ENCODE data around the gene HNRNPM.
"Not testable (repeated sequence)": the region's sequence is repeated elsewhere in the genome, so short reads cannot be mapped to it uniquely, and the experiment has no call there.

The HNRNPM gene, protein sequence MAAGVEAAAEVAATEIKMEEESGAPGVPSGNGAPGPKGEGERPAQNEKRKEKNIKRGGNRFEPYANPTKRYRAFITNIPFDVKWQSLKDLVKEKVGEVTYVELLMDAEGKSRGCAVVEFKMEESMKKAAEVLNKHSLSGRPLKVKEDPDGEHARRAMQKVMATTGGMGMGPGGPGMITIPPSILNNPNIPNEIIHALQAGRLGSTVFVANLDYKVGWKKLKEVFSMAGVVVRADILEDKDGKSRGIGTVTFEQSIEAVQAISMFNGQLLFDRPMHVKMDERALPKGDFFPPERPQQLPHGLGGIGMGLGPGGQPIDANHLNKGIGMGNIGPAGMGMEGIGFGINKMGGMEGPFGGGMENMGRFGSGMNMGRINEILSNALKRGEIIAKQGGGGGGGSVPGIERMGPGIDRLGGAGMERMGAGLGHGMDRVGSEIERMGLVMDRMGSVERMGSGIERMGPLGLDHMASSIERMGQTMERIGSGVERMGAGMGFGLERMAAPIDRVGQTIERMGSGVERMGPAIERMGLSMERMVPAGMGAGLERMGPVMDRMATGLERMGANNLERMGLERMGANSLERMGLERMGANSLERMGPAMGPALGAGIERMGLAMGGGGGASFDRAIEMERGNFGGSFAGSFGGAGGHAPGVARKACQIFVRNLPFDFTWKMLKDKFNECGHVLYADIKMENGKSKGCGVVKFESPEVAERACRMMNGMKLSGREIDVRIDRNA

DNA sequence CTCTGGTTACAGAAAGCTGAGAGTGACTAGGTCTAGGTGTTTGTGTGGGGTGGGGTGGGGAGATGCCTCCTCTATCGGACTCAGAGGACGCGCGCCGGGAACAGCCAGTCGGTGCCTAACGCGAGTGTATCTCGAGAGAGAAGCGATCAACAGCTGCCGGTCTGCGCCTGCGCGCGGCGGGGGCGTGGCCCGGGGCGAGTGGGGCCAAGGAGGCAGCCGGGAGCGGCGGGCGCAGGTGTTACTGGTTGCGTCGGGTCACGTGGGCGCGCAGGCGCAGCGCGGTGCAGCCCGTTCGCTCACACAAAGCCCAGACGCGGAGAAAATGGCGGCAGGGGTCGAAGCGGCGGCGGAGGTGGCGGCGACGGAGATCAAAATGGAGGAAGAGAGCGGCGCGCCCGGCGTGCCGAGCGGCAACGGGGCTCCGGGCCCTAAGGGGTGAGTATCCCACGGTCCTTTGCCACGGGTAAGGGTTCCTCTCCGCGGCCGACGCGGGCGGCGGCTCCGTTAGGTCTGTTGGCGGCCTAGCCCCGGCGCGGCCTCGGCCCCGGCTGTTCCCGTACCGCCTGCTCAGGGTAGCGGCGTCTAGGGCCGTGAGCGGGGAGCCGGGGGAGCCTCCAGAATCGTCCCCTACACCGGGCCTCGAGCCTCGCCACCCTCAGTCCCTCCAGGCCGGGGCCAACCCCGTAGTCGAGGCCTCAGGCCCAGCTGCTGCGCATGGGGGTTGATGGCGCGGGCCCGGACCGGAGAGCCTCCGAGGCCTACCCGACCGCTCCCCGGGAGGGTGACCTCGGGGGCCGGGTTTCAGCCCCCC lies at the start of gene HNRNPM:
Gene HNRNPM (plus strand): TSS at position 299 of the 811 bp plus-strand sequence. CDS start 24 bp downstream, at position 323.
- peak; percentile 100 for DNase-seq

DNA sequence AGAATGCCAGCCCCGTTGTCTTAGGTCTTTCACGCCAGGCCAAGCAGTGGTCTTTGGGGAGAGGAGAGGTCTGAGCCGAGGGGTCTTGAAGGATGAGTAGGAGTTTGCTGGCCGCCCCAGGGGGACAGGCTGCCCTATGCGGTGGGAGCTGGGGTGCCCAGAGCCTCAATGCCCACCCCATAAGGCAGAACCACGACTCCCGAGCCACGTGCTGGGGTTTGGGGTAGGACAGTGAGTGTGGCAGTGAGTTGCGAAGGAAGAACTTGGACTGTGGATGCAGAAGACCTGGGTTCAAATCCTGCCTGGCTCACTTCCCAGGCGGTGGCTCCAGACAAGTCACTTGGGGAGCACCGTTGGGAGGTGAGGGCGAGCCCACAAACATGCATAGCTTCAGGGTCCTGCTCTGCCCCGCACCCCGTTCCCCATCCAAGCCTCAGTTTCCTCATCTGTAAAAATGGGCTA lies 49.1 kb upstream of the HNRNPM start:
- DNase-seq = no peak

DNA sequence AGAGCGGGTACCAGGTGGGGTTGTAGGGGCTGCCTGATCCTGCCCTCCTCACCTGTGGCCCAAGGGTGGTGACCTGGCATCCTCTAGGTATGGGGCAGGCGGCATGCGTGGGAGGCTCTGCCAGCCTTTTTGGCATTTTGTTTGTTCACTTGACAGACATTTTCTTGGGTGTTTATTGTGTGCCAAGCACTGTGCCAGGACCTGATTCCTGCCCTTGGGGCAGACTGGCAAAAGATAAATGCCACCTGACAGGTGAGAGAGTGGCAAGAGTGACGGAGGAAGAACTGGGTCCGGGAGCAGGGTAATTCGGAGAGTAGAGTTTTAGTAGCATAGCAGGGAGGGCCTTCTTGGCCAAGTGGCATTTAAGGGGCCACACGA lies 48.6 kb upstream of the HNRNPM start:
- no peak for DNase-seq

DNA sequence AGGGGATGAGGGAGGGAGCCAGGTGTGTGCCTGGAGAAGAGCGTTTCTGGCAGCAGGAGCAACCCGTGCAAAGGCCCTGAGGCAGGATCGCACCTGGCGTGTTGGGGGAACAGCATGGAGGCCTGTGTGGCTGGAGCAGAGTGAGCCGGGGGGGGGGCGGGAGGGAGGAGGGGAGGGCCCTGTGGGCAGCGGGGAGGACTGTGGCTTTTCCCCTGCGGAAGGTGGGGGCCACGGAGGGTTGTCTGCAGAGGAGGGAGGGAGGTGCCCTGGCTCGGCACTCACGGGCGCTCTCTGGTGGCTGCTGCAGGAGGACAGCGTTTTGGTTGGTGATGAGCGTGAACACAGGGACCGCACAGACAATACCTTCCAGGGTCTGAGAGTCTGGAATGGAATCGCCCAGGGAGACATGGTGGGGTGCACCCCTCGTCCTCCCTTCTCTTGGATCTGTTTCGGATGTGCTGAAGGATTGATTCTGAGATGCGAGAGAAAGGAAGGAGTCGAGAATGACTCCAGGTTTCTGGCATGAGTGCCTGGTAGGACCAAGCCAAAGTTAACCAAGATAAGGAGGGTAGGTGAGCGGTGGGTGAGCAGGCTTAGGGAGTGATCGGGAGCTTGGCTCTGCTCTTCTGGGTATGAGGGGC lies 48.1 kb upstream of the HNRNPM start:
- DNase-seq = peak; percentile 59

DNA sequence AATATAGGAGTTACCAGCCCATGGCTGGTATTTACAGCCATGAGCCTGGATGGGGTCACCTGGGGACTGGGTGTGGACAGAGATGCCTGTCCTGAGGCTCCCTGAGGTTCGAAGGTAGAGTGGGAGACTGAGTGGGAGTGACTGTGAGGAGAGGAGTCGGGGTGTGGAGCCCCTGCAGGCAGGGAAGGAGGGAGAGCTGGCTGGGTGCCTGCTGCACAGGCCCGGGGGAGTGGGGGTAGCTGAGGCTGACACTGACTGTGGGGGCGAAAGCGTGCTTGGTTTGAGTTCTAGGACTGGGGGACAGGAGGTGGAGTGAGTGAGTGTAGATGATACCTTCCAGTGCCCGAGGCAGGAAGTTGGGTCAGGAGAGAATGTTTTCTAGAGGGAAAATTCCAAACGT lies 47.5 kb upstream of the HNRNPM start:
- DNase-seq = no peak

DNA sequence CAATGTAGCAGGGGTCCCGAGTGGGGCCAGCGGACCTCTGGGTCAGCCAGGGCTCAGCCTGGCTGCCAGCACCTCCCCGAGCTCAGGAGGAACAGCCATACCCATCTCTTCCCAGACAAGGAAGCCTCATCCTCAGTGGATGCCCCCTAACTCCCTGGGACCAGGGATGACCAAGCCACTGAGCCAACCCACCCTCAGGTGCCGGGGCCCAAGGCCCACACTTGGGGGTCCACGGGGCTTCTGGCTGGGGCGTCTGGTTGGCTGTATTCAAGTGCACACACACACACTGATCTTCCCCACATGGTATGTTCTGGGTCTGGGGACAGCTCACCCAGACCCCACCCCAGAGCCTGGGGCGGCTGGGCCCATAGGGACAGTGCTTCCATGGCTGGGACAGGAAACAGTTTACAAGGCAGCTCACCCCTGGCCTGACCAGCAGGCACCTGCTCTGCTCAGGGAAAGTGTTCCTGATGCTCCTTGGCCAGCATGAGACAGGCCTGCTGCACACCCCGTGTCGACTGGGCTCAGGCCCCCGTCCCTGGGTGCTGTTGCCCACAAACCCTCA lies 46.9 kb upstream of the HNRNPM start:
- no peak for DNase-seq

DNA sequence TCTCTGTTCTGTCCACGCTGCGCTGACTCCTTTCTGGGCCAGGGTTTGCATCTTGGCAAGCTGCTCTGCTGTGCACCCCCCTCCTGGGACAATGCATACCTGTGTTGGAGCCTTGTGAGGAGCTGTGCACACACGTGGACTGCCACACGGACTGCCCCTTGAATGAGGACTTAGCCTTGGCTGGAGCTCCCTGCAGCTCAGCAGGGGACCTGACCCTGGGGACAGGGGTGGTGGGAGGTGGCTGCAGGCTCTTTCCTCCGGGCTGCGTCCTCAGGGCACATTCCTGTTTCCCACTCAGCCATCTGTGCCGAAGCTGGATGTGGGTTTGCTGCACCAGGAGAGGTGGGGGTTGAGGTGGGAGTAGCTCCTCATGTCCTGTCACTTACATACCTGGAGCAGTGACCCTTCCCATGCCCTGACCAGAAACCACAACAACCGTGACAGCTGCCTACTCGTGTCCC lies 46.4 kb upstream of the HNRNPM start:
- DNase-seq = no peak

DNA sequence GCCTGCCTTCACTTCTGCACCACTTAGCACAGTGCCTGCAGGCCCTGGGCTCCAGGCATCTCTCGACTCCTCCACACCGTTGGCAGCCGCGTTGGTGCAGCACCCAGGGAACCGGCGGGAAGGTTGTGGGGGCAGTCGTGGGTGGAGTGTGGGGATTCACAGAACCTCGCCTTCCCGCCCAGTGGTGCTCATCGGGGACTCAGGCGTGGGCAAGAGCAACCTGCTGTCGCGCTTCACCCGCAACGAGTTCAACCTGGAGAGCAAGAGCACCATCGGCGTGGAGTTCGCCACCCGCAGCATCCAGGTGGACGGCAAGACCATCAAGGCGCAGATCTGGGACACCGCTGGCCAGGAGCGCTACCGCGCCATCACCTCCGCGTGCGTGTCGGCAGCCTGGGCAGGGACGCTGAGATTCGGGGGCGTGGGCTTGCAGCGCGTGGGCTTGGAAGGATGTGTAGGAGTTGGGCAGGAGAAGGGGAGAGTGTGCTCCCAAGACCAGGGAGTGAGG lies 45.0 kb upstream of the HNRNPM start:
- DNase-seq = no peak

DNA sequence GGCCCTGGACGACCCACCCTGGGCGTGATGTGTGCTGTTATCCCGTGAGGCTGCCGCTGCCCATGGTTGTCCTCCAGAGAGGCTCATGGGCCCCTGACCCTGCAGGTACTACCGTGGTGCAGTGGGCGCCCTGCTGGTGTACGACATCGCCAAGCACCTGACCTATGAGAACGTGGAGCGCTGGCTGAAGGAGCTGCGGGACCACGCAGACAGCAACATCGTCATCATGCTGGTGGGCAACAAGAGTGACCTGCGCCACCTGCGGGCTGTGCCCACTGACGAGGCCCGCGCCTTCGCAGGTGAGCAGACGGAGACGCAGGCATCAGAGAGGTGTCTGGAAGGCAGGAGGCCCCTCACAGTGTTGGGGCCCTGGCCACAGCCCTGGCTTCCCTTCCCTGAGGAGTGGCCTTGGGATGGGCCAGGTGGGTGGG lies 42.8 kb upstream of the HNRNPM start:
- DNase-seq = no peak

DNA sequence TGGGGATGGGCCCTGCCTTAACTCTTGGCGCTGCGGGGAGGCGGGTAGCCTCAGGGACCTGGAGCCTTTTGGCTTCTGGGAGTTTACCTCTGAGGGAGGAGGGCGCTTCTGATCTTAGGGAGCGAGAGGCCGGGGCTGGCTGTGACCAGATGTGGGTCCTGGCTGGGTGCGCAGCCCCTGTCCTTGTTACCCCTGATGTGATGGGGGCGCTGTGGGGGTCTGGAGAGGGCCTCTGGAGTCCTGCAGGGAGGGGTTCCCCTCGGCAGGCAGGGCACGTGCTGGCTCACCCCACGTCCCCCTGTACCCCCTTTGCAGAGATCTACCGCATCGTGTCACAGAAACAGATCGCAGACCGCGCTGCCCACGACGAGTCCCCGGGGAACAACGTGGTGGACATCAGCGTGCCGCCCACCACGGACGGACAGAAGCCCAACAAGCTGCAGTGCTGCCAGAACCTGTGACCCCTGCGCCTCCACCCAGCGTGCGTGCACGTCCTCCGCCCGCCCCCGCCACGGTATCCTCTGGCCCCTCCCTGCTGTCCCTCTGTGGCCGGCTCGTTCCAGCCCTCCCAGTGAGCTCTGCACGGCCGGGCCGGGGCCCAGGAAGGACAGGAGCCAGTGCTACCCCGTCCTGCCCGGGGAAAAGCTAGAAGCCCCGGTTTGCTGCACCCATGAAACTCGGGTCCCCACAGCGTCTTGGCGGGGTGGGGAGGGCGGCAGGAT lies 41.5 kb upstream of the HNRNPM start:
- no peak for DNase-seq

DNA sequence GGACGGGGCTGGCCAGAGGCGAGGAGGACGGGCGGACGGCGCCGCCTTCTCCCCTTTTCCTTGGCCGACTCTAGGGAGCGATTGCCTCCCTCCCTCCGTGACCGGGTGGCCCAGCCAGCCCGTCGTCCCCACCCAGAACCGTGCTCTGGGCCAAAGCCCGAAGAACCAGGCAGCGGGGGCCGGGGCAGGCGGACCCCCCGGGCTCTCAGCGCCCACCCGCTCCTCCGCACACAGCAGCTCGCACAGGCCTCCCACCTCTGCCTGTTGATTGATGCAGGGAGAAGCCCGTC lies 41.0 kb upstream of the HNRNPM start:
- no peak for DNase-seq

DNA sequence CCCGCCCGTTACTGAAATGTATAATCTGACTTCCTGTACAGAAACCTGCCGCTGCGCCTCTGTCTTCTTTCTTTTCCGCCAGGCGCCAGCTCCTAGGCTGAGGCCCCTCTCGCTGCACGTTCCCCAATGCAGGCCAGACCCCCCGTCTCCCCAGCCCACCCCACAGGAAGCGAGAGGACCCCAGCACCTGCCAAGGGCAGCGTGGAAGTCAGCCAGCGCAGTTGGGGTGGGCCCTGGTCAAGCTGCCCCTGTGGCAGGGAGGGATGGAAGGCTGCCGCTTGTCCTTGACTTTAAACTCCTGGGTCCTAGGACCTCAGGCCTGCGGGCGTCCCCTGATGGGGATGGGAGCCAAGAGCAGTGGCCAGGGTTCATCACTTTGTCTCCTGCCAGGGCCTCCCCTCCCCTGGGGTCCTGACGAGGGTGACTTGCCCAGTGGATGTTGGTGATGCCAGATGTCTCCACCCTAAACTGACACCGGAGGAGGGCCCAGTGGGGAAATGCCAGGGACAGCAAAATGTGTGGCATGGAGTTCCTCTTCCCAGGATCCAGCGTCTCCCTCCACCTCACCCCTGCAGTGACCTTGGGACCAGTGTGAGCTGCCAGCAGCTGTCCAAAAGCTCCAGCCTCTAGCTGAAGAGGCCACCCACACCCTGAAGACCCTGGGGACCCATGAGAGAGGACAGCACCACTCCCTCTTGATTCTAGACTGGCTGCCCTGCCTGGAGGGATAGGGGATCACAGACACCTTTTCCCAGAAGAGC lies 40.2 kb upstream of the HNRNPM start:
- no peak for DNase-seq

DNA sequence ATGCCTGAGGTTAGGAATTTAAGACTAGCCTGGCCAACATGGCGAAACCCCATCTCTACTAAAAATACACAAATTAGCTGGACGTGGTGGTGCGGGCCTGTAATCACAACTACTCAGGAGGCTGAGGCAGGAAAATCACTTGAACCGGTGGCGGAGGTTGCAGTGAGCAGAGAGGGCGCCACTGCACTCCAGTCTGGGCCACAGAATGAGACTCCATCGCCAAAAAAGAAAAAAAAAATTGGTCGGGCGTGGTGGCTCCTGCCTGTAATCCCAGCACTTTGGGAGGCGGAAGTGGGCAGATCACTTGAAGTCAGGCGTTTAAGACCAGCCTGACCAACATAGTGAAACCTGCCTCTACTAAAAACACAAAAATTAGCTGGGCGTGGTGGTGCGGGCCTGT lies 34.1 kb upstream of the HNRNPM start:
- not testable (repeated sequence) for DNase-seq

DNA sequence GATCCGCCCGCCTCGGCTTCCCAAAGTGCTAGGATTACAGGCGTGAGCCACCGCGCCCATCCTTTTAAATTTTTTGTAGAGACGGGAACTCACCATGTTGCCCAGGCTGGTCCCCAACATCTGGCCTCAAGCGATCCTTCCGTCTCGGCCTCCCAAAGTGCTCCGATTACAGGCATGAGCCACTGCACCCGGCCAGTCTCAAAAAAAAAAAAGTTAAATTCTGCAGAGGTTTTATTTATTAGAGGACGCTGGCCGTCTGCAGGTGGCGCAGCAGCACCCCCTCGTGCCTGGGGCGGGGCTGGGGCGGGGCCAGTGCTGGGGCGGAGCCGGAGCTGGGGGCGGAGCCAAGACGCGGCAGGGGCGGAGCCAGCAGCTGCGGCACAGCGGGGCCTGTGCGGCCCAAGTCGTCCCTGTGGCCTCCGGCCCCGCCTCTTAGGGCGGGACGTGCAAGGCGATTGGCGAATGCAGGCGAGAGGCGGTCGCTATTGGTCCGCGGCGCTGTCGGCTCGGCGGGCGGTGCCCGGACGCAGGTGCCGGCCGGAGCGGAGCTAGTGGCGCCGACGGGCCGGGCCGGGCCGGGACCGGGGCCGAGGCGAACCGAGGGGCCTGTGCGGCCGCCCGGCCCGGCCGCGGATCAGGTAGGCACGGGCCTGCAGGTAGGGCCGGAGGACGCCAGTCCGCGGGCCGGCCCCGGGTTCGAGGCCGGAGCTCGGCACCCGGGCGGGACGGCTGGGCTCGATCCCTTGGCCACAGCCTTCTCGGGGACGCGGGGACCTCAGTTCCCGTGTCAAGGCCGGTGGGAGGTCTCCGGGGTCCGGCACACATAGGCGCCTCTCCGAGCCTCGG lies 31.8 kb upstream of the HNRNPM start, which contains the start of gene MARCHF2:
Gene MARCHF2 (plus strand): TSS at position 523 of the 846 bp plus-strand sequence. CDS start 8,536 bp downstream, outside the sequence.
- DNase-seq = peak; percentile 98

DNA sequence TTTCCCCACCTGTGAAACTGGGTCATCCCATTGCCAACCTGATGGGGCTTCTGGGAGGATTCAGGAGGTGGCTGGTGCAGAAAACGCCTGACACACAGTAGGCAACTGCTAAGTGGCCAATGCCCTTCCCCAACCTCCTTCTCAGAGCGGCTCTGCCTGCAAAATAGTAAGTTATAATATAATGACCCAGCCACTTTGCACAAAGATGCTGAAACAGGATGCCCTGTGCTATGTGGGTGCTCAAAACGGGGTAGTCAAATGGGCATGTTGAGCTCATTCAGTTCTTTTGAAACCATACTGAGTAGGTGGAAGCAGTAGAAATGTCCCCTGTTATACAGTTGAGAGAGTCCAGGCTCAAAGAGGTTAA lies 31.2 kb upstream of the HNRNPM start:
- no peak for DNase-seq

DNA sequence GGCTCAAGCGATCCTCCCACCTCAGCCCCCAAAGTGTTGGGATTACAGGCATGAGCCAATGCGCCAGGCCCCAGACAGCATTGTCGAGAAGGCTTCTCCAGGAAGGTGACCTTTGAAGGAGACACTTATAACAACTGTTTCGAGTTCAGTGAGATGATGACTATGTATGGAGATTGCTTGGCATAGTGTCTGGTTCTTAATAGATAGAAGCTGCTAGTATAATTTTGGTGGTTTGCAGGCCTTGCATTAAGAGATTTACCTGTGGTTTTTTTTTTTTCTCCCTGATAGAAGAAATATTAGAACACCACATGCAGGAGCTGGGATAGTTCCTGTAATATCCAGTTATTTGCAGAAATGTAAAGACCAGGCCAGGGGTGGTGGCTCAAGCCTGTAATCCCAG lies 28.0 kb upstream of the HNRNPM start:
- DNase-seq = no peak

DNA sequence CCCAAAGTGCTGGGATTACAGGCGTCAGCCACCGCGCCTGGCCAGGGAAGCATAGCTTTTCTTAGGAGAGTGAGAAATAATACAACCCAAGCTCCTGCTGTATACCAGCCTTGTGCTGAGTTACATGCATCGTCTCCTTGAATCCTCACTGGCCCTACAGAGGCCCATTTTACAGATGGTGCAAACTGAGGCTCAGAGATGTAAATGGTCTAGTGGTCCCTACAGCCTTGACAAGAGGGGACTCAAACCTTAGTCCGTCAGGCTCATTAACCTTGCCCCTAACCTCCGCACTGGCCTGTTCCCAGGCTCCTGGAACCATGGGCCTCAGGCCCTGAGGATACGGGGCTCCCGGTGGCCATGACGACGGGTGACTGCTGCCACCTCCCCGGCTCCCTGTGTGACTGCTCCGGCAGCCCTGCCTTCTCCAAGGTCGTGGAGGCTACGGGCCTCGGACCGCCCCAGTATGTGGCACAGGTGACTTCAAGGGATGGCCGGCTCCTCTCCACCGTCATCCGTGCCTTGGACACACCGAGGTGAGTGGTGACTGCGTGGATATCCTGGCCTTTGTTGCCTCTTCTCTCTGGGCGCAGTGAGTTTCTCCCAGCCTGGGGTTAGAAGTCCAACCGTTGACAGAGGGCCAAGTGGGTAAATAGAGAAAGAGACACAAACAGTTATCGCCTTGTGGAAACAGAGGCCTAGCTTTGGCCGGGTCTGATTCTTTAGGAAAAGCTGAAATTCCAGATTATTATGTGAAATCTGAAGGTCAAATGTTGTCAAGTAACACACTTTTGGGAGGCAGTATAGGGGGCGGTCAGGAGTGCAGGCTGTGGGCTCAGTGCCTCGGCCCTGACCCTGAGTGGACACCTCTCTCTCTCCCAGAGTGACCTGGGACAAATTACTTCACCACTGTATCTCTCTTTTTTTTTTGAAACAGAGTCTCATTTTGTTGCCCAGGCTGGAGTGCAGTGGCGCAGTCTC lies 23.0 kb upstream of the HNRNPM start:
- DNase-seq = no peak

DNA sequence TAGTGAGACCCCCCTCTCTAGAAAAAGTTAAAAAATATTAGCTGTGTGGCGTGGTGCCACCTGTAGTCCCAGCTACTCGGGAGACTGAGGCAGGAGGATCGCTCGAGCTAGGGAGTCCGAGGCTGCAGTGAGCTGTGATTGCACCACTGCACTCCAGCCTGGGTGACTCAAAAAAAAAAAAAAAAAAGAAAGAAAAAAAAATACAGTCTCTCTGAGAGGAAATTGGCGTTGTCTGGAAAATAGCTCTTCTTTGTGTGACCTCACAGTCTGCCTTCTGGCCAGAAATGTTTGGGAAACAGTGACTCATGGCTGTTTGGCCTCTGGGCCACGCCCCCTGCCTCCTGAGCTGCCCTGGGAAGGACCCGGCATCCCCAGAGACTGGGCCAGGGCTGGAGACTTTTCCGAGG lies 21.0 kb upstream of the HNRNPM start:
- DNase-seq = no peak

DNA sequence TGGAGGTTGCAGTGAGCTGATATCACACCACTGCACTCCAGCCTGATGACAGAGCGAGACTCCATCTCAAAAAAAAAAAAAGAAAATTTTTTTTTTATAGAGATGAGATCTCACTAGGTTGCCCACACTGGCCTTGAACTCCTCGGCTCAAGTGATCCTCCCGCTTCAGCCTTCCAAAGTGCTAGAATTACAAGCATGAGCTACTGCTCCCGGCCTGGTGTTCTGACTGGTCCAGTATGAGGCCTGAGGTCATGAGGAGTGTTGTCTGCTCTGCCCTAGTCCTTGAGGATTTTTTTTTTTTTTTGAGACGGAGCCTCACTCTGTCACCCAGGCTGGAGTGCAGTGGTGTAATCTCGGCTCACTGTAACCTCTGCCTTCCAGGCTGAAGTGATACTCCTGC lies 19.4 kb upstream of the HNRNPM start:
- DNase-seq = not testable (repeated sequence)
